Measurements from ENCODE around the gene NEU2. TPM values are rescaled to one million over a fixed set of nuclear protein-coding genes. Genes with fewer than 3 reads are reported as not detected.

The NEU2 gene
- total RNA-seq, 1 donor from 2014 or later: not detected

DNA sequence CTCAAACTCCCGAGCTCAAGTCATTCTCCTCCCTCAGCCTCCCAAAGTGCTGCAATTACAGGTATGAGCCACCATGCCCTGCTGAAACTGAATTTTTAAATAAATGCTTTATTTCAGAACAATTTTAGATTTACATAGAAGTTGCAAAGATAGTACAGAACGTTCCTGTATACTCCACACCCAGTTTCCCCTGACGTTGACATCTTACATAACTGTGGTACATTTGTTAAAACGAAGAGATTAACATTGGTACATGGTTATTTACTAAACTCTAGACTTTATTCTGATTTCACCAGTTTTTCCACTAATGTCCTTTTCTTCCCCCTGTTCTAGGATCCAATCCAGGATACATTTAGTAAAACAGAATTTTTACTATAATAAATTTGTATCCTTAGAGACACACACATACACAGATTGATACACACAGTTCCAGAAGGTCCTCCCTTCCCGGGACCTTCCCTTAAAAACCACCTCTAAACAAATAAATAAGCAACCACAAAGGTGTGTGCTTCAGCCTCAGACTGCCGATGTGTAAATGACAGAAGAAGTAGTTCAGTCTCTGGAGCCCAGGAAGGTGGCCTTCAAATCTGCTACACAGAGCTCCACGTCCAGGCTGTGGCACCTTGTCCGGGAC, 6.9 kb downstream of the NEU2 start:
- Mint-ChIP-seq H3K27me3 (ENCODE audit: unreplicated experiment) (peaks cover 5% of the 10 kb centered on the region), H3K27ac (ENCODE audit: unreplicated experiment) (no peak overlapping the region), H3K36me3 (ENCODE audit: unreplicated experiment) (no peaks in the 10 kb centered on the region), H3K4me3 (ENCODE audit: unreplicated experiment) (no peak overlapping the region), H3K4me1 (ENCODE audit: low read depth, unreplicated experiment) (peaks cover 2% of the 10 kb centered on the region), H3K9me3 (ENCODE audit: unreplicated experiment) (peaks cover 5% of the 10 kb centered on the region)
- TF ChIP-seq, protein P1, sequence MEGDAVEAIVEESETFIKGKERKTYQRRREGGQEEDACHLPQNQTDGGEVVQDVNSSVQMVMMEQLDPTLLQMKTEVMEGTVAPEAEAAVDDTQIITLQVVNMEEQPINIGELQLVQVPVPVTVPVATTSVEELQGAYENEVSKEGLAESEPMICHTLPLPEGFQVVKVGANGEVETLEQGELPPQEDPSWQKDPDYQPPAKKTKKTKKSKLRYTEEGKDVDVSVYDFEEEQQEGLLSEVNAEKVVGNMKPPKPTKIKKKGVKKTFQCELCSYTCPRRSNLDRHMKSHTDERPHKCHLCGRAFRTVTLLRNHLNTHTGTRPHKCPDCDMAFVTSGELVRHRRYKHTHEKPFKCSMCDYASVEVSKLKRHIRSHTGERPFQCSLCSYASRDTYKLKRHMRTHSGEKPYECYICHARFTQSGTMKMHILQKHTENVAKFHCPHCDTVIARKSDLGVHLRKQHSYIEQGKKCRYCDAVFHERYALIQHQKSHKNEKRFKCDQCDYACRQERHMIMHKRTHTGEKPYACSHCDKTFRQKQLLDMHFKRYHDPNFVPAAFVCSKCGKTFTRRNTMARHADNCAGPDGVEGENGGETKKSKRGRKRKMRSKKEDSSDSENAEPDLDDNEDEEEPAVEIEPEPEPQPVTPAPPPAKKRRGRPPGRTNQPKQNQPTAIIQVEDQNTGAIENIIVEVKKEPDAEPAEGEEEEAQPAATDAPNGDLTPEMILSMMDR (IDR thresholded peaks at IDR 0.05; ENCODE audit: partially characterized antibody, unreplicated experiment): no peak
- DNase-seq: no peak

DNA sequence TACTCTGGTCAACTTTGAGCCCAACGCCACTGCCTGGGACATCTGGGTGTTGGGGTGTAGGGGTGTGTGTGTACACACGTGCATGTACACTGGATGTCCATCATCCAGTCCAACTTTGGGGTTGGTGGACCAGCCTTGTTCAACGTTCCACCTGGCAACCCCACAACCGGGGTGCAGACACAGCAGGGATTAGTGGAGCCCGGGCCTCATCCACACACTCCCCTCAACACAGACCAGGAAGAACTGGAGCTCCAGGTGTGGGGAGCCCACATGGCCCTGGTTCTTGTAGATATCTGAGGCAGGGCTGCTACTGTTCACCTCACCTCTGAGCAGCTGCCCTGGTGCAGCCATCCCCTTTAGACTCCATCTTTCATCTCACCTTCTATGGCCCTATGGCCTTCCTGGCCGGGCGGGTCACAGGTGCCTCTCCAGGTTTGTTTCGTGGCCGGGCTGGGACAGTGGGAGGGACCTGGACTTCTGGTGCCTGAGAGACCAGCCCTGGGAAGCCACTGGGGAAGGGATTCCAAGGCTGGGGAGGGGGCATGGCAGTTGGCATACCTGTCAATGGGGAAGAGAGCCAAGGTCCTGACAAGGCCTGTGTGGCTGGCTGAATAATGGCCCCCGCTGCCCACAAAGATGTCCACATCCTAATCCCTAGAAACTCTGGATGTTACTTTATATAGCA, 7.5 kb downstream of the NEU2 start:
- peaks cover 5% of the 10 kb centered on the region for H3K27me3 Mint-ChIP-seq (ENCODE audit: unreplicated experiment)
- no peaks in the 10 kb centered on the region for H3K36me3 Mint-ChIP-seq (ENCODE audit: unreplicated experiment)

DNA sequence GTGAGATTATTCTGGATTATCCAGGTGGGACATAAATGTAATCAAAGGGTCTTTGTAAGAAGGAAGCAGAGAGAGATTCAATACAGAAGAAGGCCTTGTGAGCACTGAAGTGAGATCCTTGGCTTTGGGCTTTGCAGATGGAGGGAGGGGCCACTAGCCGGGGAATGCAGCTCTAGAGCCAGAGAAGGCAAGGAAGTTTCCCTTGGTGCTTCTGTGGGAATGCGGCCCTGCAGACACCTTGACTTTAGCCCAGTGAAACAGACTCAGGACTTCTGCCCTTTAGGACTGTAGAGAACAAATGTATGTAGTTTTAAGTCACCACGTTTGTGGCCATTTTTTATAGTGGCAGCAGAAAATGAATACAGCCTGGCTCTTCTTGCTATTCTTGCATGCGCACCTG, 8.1 kb downstream of the NEU2 start:
- Mint-ChIP-seq H3K27ac (ENCODE audit: unreplicated experiment) (no peak overlapping the region), H3K9me3 (ENCODE audit: unreplicated experiment) (peaks cover 2% of the 10 kb centered on the region), H3K27me3 (ENCODE audit: unreplicated experiment) (peaks cover 5% of the 10 kb centered on the region), H3K4me3 (ENCODE audit: unreplicated experiment) (no peak overlapping the region), H3K36me3 (ENCODE audit: unreplicated experiment) (no peaks in the 10 kb centered on the region), H3K4me1 (ENCODE audit: low read depth, unreplicated experiment) (peaks cover 2% of the 10 kb centered on the region)
- TF ChIP-seq, protein P1 (IDR thresholded peaks at IDR 0.05; ENCODE audit: partially characterized antibody, unreplicated experiment): no peak
- no peak for DNase-seq

More for the DNA sequence above, 7.5 kb downstream of the NEU2 start:
- Mint-ChIP-seq H3K27ac (ENCODE audit: unreplicated experiment) (no peak overlapping the region), H3K4me1 (ENCODE audit: low read depth, unreplicated experiment) (peaks cover 2% of the 10 kb centered on the region), H3K9me3 (ENCODE audit: unreplicated experiment) (peaks cover 5% of the 10 kb centered on the region), H3K4me3 (ENCODE audit: unreplicated experiment) (no peak overlapping the region)
- DNase-seq: no peak
- TF ChIP-seq, protein P1 (IDR thresholded peaks at IDR 0.05; ENCODE audit: partially characterized antibody, unreplicated experiment): no peak

DNA sequence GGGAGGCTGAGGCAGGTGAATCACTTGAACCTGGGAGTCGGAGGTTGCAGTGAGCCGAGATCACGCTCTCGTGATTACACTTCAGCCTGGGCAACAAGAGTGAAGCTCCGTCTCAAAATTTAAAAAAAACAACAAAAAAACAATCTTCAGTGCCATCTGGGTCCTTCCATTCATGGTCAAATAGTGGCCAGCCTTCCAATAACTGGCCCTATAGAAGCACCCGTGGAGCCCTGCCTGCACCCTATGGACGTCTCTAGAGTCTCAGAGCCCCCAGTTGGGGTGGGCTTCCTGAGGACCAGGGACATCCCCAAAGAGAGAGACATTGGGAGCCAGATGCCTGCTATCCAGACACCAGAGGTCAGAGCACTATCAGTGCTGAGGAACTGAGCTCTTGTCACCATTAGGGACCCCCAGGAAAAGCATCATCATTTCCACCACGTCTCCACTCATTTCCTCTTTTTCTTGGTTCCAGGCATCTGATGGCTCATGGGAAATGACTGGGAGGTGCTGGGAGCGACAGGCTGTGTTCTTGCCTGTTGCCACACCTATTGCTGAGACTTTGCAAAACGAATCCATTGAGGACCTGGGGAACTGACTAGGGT, 9.4 kb downstream of the NEU2 start:
- no peak overlapping the region for H3K27ac Mint-ChIP-seq (ENCODE audit: unreplicated experiment)
- peaks cover 3% of the 10 kb centered on the region for H3K27me3 Mint-ChIP-seq (ENCODE audit: unreplicated experiment)
- no peak for DNase-seq
- H3K36me3 Mint-ChIP-seq (ENCODE audit: unreplicated experiment): no peaks in the 10 kb centered on the region
- H3K4me3 Mint-ChIP-seq (ENCODE audit: unreplicated experiment): no peak overlapping the region
- TF ChIP-seq, protein P1 (IDR thresholded peaks at IDR 0.05; ENCODE audit: partially characterized antibody, unreplicated experiment): no peak
- H3K9me3 Mint-ChIP-seq (ENCODE audit: unreplicated experiment): no peaks in the 10 kb centered on the region
- H3K4me1 Mint-ChIP-seq (ENCODE audit: low read depth, unreplicated experiment): peaks cover 2% of the 10 kb centered on the region

DNA sequence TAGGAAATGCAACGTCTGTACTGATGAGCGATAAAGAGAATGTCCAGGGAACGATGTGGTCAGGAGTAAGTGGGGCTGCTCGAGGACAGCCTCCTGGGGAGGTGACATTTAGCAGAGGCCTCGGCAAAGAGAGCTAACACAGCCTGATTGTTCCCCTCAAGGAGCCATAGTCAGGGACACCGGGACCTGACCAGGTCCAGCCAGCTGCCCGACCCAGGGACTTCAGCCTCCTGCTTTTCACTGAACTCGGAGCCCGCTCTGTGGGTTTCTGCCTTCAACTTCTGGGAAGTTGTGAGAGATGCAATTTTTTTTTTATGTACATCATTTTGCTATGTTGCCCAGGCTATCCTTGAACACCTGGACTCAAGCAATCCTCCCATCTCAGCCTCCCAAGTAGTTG, 10.1 kb downstream of the NEU2 start:
- TF ChIP-seq, protein P1 (IDR thresholded peaks at IDR 0.05; ENCODE audit: partially characterized antibody, unreplicated experiment): no peak
- Mint-ChIP-seq H3K4me3 (ENCODE audit: unreplicated experiment) (no peak overlapping the region), H3K27me3 (ENCODE audit: unreplicated experiment) (peaks cover 3% of the 10 kb centered on the region), H3K9me3 (ENCODE audit: unreplicated experiment) (no peaks in the 10 kb centered on the region), H3K4me1 (ENCODE audit: low read depth, unreplicated experiment) (peaks cover 2% of the 10 kb centered on the region), H3K36me3 (ENCODE audit: unreplicated experiment) (no peaks in the 10 kb centered on the region), H3K27ac (ENCODE audit: unreplicated experiment) (no peak overlapping the region)
- DNase-seq: no peak
